Left cardiac atrium (tissue), 4 donors: ENCODE data around the gene ADCY9. TPM values are rescaled to one million over a fixed set of nuclear protein-coding genes. Genes with fewer than 3 reads are reported as not detected.

Experiments
- ATAC-seq, 2 donors: fragments of 200-7000 bp; cut with Tn5 transposase; one replicate each; pipeline ENCODE4 v1.9.1; 2020; ENCODE audit warnings: mild to moderate bottlenecking in 2 of 2, moderate library complexity in 2 of 2
- DNase-seq: peaks from one replicate; pipeline ENCODE4 v3.0.0-alpha.2; 2020
- intact Hi-C, 2 donors: fragments of 100-400 bp; cut with DNase I; formaldehyde crosslinking; loops; one replicate each; pipeline versions ENCODE4 v1.14.1 to v1.15.1; 2022 to 2023
- total RNA-seq, 2 donors: library from RNA; stranded (reverse); fragmentation: NEBNext Ultra II Directional; extraction: Animal tissue kit (Norgen Biotek cat#: 25700); gene quantifications; one replicate each; pipeline ENCODE4 v1.2.1, GENCODE V29; 2021
- donor health status: DM: no; HTN: yes; CAD: no.
- donor health status: DM: no; HTN: yes; CAD: no; lungs with severe emphysema.
- donor health status: DM: yes; HTN: yes; CAD: no.
- donor health status: Dilated cardiomyopathy.

The ADCY9 gene
- total RNA-seq, 2 donors from 2014 or later = 22.6 to 25.9 TPM

- intact Hi-C loops = no loop called here
- DNase-seq (peak; percentile 61), ATAC-seq (peak; percentile 65 to 84)
Observed at GRCh38 chr16:4101421-4102219, 14.6 kb downstream of the ADCY9 start.

- no peak for DNase-seq
- ATAC-seq = no peak
- intact Hi-C loops = no loop called here
Observed at GRCh38 chr16:4098501-4098900, 17.7 kb downstream of the ADCY9 start.

GRCh38 chr16:4097826-4098240, 18.4 kb downstream of the ADCY9 start:
- intact Hi-C loops = no loop called here
- ATAC-seq (no peak), DNase-seq (no peak)

- no peak for DNase-seq
- intact Hi-C loops = no loop called here
- no peak for ATAC-seq
Observed at GRCh38 chr16:4096509-4096908, 19.7 kb downstream of the ADCY9 start.

GRCh38 chr16:4094127-4094773, 22.0 kb downstream of the ADCY9 start:
- intact Hi-C loops = no loop called here
- no peak for ATAC-seq
- no peak for DNase-seq

- peak in 1 of 2 donors; percentile 65 for ATAC-seq
- intact Hi-C loops = no loop called here
- DNase-seq = peak; percentile 49
Observed at GRCh38 chr16:4093495-4094126, 22.6 kb downstream of the ADCY9 start.

GRCh38 chr16:4092547-4093265, 23.5 kb downstream of the ADCY9 start:
- intact Hi-C loops = no loop called here
- DNase-seq (no peak), ATAC-seq (no peak)

GRCh38 chr16:4091240-4092012, 24.8 kb downstream of the ADCY9 start:
- intact Hi-C loops = no loop called here
- ATAC-seq = no peak
- DNase-seq = no peak

GRCh38 chr16:4090351-4090851, 25.8 kb downstream of the ADCY9 start:
- intact Hi-C loops = no loop called here
- DNase-seq = peak; percentile 67
- ATAC-seq = peak; percentile 72 to 87

- ATAC-seq = no peak
- no peak for DNase-seq
- intact Hi-C loops = loop anchor here in 1 of 2 donors (5.0 kb wide), 1 partner anchor 38 kb away; no protein-coding TSS in a partner anchor
Observed at GRCh38 chr16:4089811-4090301, 26.4 kb downstream of the ADCY9 start.

GRCh38 chr16:4089251-4089810, 26.9 kb downstream of the ADCY9 start:
- DNase-seq (no peak), ATAC-seq (no peak)
- intact Hi-C loops = loop anchor here in 1 of 2 donors (5.0 kb wide), 1 partner anchor 37 kb away; no protein-coding TSS in a partner anchor

- ATAC-seq = no peak
- intact Hi-C loops = loop anchor here in 1 of 2 donors (5.0 kb wide), 1 partner anchor 36 kb away; no protein-coding TSS in a partner anchor
- no peak for DNase-seq
Observed at GRCh38 chr16:4087990-4088577, 28.2 kb downstream of the ADCY9 start.

- ATAC-seq = peak in 1 of 2 donors; percentile 32
- intact Hi-C loops = loop anchor here in 1 of 2 donors (5.0 kb wide), 1 partner anchor 35 kb away; no protein-coding TSS in a partner anchor
Observed at GRCh38 chr16:4087099-4087885, 28.9 kb downstream of the ADCY9 start.

GRCh38 chr16:4086153-4086552, 30.1 kb downstream of the ADCY9 start:
- ATAC-seq (peak; percentile 67 to 68), DNase-seq (peak; percentile 74)
- intact Hi-C loops = loop anchor here in 1 of 2 donors (5.0 kb wide), 1 partner anchor 34 kb away; no protein-coding TSS in a partner anchor

More at GRCh38 chr16:4087099-4087885, 28.9 kb downstream of the ADCY9 start:
- DNase-seq = no peak

GRCh38 chr16:4085405-4085970, 30.8 kb downstream of the ADCY9 start:
- intact Hi-C loops = loop anchor here in 1 of 2 donors (5.0 kb wide), 1 partner anchor 33 kb away; no protein-coding TSS in a partner anchor
- ATAC-seq = no peak
- DNase-seq = no peak

GRCh38 chr16:4083347-4083870, 32.8 kb downstream of the ADCY9 start:
- intact Hi-C loops = no loop called here
- no peak for ATAC-seq
- DNase-seq = no peak
